Measurements from ENCODE around the gene MAML2.

Gene MAML2

DNA sequence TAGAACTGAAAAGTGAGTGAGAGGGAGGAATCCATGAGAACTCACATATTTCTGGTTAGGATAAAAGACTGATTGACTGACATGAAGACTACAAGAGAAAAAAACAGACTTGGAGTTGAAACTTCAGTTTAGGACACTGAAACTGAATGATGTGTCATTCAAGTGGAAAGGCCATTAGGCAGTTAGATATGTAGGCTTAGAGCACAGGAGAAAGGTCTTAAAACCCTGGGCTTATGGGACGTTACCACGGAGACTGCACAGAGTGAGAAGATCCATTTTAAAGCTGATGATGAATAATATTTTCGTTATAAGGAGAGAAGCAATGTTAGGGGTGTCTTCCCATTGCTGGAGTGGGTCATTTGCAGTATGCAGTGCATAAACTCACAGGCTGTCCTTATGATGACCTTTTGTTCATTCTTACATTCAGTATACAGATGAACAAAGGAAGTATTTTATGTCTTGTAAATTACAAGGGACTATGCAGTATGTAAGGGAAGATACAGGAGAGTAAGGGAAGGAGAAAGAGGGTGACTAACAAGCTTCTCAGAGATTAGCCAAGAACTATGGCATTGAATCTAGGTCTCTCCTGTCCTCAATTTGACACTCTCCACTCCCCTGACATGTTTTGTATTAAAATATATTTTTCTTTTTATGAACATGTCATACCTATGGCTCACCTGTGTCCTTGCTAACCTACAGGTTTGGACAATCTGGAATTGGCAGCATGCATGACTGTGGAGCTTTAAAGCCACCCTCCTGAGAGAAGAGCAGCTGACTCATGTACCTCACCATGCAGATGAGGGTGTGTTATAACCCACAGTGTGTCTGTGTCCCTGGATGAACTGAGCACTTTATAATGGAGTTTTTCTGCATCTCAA, 63.7 kb downstream of the MAML2 start:
- Histone ChIP-seq H3K27me3 (ENCODE audit: insufficient read depth, poor library complexity, severe bottlenecking) (no peaks in the 10 kb centered on the region), H3K4me3 (ENCODE audit: severe bottlenecking) (no peak overlapping the region), H3K4me1 (ENCODE audit: insufficient read depth, poor library complexity, severe bottlenecking) (peaks cover 38% of the 10 kb centered on the region), H3K27ac (ENCODE audit: poor library complexity, severe bottlenecking) (peak overlapping the region; percentile 85), H3K36me3 (ENCODE audit: low read depth) (0 out of 2 replicates have a peak, but pooled peaks cover 3% of the 10 kb centered on the region), H3K9me3 (ENCODE audit: severe bottlenecking) (no peaks in the 10 kb centered on the region)
- peak; percentile 95 for ATAC-seq (ENCODE audit: low read depth)
- TF ChIP-seq, protein P1, sequence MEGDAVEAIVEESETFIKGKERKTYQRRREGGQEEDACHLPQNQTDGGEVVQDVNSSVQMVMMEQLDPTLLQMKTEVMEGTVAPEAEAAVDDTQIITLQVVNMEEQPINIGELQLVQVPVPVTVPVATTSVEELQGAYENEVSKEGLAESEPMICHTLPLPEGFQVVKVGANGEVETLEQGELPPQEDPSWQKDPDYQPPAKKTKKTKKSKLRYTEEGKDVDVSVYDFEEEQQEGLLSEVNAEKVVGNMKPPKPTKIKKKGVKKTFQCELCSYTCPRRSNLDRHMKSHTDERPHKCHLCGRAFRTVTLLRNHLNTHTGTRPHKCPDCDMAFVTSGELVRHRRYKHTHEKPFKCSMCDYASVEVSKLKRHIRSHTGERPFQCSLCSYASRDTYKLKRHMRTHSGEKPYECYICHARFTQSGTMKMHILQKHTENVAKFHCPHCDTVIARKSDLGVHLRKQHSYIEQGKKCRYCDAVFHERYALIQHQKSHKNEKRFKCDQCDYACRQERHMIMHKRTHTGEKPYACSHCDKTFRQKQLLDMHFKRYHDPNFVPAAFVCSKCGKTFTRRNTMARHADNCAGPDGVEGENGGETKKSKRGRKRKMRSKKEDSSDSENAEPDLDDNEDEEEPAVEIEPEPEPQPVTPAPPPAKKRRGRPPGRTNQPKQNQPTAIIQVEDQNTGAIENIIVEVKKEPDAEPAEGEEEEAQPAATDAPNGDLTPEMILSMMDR (IDR thresholded peaks at IDR 0.05; ENCODE audit: poor library complexity, severe bottlenecking): no peak
- DNase-seq (ENCODE audit: low spot score): no peak

DNA sequence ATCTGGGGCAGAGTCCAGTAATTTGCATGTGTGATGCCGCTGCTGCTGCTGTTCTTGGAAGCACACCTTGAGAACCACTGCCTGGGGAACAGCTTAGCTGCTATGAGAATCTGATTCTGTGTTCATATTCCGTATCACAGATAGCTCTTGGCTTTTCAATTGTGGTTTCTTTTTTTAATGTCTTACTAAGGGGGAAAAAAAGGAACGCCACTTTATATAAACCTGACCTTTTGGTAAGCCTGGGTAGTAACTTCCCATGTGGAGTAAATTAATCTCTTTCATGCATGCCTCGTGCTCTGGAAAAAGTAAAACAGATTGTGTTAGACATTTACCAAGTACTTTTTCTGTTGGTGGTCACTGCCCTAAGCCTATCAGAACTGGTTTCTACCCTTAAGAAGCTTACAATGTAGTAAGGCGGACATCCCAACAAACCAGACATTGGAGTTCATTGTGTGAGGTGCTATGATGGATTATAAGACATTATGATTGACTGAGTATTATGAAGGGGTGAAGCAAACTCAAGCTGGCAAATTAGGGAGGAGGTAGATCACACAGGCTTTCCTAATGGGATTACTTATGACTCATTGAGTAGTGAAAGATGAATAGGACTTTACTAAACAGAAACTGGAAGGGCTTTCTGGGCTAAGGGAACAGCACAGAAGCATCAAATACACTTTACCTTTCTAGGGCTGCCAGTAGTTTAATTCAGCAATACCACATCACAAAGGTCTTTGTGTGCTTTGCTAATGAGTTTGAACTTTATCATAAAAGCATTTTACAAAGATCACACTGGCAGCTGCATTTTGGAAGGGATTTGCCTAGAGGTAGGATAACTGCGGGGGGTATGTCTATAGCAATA, 64.7 kb downstream of the MAML2 start:
- Histone ChIP-seq H3K36me3 (ENCODE audit: low read depth) (0 out of 2 replicates have a peak, but pooled peaks cover 3% of the 10 kb centered on the region), H3K4me1 (ENCODE audit: insufficient read depth, poor library complexity, severe bottlenecking) (peaks cover 41% of the 10 kb centered on the region), H3K27ac (ENCODE audit: poor library complexity, severe bottlenecking) (peak overlapping the region; percentile 85), H3K9me3 (ENCODE audit: severe bottlenecking) (no peaks in the 10 kb centered on the region), H3K4me3 (ENCODE audit: severe bottlenecking) (no peak overlapping the region), H3K27me3 (ENCODE audit: insufficient read depth, poor library complexity, severe bottlenecking) (no peaks in the 10 kb centered on the region)
- TF ChIP-seq, protein P1 (IDR thresholded peaks at IDR 0.05; ENCODE audit: poor library complexity, severe bottlenecking): no peak
- no peak for DNase-seq (ENCODE audit: low spot score)
- 0 out of 3 replicates have a peak, but pooled peaks have one; percentile 20 for ATAC-seq (ENCODE audit: low read depth)

DNA sequence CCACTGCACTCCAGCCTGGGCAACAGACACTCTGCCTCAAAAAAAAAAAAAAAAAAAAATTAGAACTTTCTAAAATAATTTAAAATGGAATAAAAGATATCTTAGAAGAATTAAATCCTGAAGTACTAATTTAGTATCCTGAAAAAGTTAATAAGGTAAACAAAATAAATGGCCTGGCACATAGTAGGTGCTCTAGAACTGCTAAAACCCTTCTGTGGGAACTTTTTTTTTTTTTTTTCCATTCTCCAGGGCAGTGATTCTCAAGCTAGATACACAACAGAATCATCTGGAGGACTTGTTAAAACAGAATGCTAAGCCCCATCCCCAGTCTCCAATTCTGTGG, 65.3 kb downstream of the MAML2 start:
- peak overlapping the region; percentile 85 for H3K27ac ChIP-seq (ENCODE audit: poor library complexity, severe bottlenecking)
- peaks cover 47% of the 10 kb centered on the region for H3K4me1 ChIP-seq (ENCODE audit: insufficient read depth, poor library complexity, severe bottlenecking)
- TF ChIP-seq, protein P1 (IDR thresholded peaks at IDR 0.05; ENCODE audit: poor library complexity, severe bottlenecking): no peak
- DNase-seq (ENCODE audit: low spot score) (no peak), ATAC-seq (ENCODE audit: low read depth) (no peak)
- no peak overlapping the region for H3K4me3 ChIP-seq (ENCODE audit: severe bottlenecking)
- H3K36me3 ChIP-seq (ENCODE audit: low read depth): 0 out of 2 replicates have a peak, but pooled peaks cover 3% of the 10 kb centered on the region
- H3K27me3 ChIP-seq (ENCODE audit: insufficient read depth, poor library complexity, severe bottlenecking): no peaks in the 10 kb centered on the region
- H3K9me3 ChIP-seq (ENCODE audit: severe bottlenecking): no peaks in the 10 kb centered on the region

DNA sequence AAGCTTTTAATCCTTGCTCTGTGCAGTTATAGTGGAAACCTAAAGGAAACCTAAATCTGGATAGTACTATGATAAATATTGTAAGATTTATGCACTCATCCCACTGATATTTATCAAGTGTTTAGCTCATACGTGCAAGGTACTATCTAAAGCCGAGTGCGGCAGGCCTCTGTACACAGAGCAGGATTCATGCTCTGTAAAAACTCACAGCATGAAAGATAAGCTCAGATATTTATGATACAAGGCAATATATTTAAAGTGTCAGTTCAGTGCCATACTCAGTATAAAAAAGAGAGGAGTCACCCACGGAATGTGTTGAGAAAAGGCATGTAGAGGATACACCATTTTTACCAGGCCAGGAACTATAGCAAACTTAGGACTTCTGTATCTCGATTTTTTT, 66.2 kb downstream of the MAML2 start:
- no peaks in the 10 kb centered on the region for H3K27me3 ChIP-seq (ENCODE audit: insufficient read depth, poor library complexity, severe bottlenecking)
- no peak overlapping the region for H3K4me3 ChIP-seq (ENCODE audit: severe bottlenecking)
- H3K9me3 ChIP-seq (ENCODE audit: severe bottlenecking): no peaks in the 10 kb centered on the region
- no peak overlapping the region for H3K27ac ChIP-seq (ENCODE audit: poor library complexity, severe bottlenecking)
- ATAC-seq (ENCODE audit: low read depth) (no peak), DNase-seq (ENCODE audit: low spot score) (no peak)
- H3K4me1 ChIP-seq (ENCODE audit: insufficient read depth, poor library complexity, severe bottlenecking): peaks cover 56% of the 10 kb centered on the region
- TF ChIP-seq, protein P1 (IDR thresholded peaks at IDR 0.05; ENCODE audit: poor library complexity, severe bottlenecking): no peak
- H3K36me3 ChIP-seq (ENCODE audit: low read depth): 0 out of 2 replicates have a peak, but pooled peaks cover 3% of the 10 kb centered on the region

Measured in RWPE2 (cell line).